Measurements from ENCODE around the gene RASL12. TPM values are rescaled to one million over a fixed set of nuclear protein-coding genes. Genes with fewer than 3 reads are reported as not detected.

The RASL12 gene
- total RNA-seq, 1 donor from 2014 or later = not detected

GRCh38 chr15:65092911-65093792 lies 25.4 kb upstream of the RASL12 start:
- no peak for DNase-seq (ENCODE audit: low read depth, low spot score)

DNA sequence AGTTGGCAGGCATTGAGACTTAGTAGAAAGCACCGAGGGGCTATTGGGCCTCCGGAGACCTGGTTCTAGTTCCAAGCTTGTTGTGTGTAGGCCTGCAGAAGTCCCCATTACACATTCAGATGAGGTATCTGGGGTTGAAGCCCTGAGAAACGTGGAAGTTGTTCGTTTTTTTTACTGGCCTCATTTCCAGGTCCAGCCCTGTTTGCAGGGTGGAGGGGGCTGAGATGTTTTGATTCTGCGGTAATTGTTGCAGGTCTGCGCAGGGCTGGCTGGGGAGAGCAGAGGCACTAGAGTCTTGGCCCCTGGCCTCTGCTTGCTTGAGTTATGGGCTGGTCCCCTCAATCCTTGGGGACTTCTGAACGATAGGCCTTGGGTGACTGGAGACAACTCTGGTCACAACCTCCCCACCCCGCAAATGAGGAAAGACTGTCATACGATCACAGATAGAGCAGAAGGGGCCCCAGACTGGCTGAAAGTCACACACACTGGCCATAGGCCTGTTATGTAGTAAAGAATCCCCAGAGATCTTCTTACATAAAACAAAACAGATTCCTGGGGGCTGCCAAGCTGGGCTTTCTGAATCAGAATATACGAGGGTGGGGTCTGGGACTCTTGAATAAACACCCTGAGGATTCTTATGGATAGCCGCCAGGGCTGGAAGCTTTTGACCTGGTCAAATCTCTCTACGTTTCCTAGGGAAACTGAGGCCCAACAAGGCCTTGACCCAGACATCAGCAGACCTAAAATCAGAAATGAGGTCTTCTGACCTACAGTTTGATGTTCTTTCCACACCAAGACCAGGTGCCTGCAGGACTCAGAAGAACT lies 24.4 kb upstream of the RASL12 start:
- no peak for DNase-seq (ENCODE audit: low read depth, low spot score)

DNA sequence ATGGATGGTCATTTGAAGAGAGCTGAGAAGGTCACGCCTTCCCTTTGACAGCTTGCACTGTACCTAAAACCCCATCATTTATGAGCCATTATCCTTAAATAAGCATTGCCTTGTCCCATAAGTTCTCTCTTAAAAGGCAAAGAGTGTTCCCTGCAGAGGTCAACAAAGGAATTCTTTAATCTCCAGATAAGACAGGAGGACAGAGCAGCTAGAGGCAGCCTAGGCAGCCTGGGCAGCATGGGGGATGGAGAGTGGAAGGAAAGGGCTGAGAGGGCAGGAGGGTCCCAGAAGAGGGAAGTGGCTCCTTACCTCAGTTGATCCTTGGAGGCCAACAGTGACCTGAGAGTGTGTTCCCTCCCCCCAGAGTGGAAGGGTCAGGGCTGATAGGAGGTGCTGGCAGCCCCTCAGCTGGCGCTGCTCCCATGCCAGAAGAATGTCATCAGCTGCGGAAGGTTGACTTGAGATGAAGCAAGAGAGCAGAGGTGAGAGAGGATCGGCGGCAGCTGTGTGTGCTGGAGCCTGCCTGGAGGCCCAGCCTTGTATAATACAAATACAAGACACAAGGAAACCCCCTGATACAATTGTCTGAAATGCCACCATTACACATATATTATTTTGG lies 21.5 kb upstream of the RASL12 start:
- no peak for DNase-seq (ENCODE audit: low read depth, low spot score)

DNA sequence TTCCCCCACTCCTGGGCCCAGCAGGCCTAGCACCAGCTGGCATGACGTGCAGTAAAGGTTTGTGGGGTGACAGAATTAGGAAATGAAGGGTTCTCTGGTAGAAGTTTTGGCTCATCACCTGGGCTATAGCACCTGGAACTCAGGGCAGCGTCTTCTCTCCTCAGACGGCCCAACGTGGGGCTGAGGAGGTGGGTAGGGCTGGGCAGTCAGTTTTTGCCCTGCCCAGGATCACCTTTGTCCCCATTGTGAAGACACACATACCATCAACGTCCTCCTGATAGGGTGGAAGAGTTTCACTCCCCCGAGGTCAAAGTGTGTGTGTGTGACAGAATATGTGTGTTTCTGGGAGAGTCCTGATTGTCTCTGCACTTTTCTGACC lies 20.8 kb upstream of the RASL12 start:
- DNase-seq (ENCODE audit: low read depth, low spot score) = no peak

- no peak for DNase-seq (ENCODE audit: low read depth, low spot score)
Measured at GRCh38 chr15:65087873-65088642, 20.3 kb upstream of the RASL12 start.

DNA sequence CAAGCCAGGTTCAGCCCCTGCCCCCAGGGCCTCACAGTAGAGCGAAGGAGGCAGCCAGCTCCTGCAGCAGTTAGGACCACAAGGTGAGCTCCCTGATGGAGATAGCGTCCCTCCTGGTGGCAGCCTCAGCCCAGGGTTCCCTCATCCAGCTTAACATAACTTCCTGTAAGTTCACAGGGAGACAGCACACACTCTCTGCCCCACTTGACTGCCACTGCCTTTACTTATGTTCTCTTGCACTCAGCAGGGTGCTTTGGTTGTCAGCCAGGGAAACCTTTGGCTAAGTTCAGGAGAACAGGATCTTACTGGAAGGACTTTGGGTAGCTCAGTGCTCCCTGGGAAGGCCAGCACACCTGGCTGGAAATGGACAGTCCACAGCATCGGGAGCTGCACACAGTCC lies 19.6 kb upstream of the RASL12 start:
- DNase-seq (ENCODE audit: low read depth, low spot score) = no peak

- no peak for DNase-seq (ENCODE audit: low read depth, low spot score)
Measured at GRCh38 chr15:65086680-65087111, 18.9 kb upstream of the RASL12 start.

- no peak for DNase-seq (ENCODE audit: low read depth, low spot score)
Measured at GRCh38 chr15:65085990-65086679, 18.3 kb upstream of the RASL12 start.

DNA sequence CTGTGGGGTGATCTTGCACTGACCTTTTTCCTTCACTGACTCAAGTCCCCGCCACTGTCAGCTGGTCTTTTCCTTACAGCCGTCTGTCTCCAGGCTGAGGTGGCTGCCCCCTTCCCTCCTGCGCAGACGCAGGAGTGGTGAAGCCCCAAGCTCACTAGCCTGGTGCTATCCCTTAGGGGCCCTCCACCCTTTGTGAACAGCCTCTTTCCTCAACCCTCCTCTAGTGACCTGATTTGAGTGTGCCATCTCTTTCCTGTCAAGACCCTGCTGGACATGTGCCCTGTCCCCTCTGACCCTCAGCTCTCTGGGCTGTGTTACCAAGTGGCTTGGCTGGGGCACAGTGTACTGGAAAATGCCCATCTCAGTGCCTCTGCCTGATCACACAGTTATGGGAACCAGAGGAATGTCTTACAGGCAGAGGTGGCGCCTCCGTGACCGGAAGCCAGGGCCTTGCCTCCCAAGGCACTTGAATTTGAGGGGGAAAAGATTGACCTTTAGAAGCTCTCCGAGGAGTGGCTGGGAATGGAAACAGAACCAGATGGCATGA lies 17.5 kb upstream of the RASL12 start:
- DNase-seq (ENCODE audit: low read depth, low spot score) = no peak

DNA sequence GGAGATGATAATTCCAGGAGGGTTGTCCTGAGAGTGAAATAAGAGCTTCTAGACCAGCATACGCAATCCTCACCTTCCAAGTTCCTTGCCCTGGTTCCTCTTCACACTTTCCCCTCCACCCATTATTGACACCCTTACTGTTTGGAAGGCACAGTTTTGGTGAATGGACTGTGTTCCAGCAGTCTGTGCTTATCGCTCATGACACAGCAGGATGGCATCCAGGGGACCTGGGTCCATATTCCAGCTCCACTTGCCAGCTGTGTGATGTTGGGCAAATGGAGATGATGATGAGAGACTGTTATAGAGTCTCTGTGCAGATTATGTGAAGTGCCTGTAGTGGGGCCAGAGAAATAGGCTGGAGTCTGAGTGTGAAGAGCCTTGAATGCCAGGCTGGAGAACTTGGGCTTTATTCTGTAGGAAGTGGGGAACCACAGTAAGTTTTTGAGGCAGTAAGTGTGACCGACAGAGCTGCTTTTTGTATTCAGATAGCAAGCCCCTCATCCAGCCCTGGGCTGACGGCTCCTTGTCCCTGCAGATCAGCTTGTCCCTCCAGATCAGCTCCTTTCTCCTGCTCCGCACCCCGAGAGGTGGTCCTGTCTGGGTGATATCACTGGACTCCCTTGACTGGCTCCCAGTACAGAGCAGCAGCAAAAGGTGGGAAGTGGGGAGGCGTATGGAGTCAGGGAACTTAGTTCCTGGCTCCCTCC lies 16.9 kb upstream of the RASL12 start:
- DNase-seq (ENCODE audit: low read depth, low spot score) = no peak

DNA sequence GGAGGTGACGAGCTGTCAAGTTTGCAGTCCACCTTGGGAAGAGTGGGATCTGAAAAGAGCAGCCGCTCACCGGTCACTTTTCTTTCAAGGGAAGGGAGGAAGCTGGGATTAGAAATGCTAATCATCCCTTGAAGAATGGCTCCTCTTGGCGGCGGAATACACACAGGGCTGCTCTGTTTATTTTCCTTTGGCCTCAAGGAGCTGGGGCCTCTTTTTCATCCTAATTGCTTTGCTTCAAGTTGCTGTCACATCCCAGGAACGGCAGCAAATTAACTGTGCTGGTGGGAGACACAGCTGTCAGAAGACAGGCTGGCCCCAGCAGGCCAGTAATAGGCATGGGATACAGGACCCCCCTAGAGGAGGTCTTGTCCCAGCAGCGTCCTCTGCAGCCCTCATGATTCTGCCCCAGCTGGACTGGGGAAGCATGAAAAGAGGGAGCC lies 15.5 kb upstream of the RASL12 start:
- no peak for DNase-seq (ENCODE audit: low read depth, low spot score)

GRCh38 chr15:65082303-65082953 lies 14.6 kb upstream of the RASL12 start:
- DNase-seq (ENCODE audit: low read depth, low spot score) = no peak

DNA sequence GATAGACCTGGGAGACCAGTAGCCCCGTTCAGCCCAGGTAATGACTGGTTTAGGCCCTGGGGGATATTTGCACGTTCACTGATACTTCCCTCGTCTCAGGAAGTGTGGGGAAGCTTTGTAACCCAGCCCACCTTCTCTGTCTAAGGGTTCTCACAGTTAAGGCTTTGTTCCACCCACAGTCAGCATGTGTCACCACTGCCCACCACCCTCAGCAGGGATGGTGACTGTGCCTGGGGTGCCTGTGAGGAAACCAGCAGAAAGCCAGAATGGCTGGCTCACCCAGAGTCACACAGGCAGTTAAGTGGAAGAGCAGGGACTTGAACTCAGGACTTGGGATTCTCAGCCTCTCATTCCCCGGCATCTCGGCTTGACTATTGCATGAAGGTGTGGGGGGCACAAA lies 14.0 kb upstream of the RASL12 start:
- no peak for DNase-seq (ENCODE audit: low read depth, low spot score)

GRCh38 chr15:65081270-65081669 lies 13.5 kb upstream of the RASL12 start:
- DNase-seq (ENCODE audit: low read depth, low spot score) = no peak

DNA sequence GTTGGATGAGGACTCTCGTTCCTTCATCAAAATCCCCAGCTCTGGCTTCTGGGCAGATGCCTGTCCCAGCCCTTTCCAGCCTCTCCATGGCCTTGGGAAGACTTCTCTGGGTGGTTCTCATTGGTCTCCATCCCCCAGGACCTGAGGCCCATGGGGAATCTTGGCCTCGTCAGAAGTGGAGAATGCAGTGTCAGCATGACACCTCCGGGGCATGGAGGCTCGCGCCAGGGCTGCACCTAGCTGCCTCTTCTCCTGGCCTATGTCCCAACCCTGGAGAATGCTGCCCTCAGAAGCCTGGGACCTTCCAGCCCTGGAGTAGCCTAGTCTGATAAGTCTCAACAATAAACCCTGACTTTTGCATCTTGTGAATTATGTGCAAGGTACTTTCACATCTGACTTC lies 11.8 kb upstream of the RASL12 start:
- no peak for DNase-seq (ENCODE audit: low read depth, low spot score)

- no peak for DNase-seq (ENCODE audit: low read depth, low spot score)
Measured at GRCh38 chr15:65077981-65078352, 10.2 kb upstream of the RASL12 start.

GRCh38 chr15:65077291-65077980 lies 9.6 kb upstream of the RASL12 start:
- DNase-seq (ENCODE audit: low read depth, low spot score) = no peak

- no peak for DNase-seq (ENCODE audit: low read depth, low spot score)
Measured at GRCh38 chr15:65076486-65077290, 8.9 kb upstream of the RASL12 start, which contains the start of gene KBTBD13. KBTBD13 (plus strand) TSS chr15:65076746; CDS start chr15:65076816, 70 bp downstream.

Measured in pulmonary artery endothelial cell (primary cell).